ENCODE measurements around the gene CTNNA1.

DNA sequence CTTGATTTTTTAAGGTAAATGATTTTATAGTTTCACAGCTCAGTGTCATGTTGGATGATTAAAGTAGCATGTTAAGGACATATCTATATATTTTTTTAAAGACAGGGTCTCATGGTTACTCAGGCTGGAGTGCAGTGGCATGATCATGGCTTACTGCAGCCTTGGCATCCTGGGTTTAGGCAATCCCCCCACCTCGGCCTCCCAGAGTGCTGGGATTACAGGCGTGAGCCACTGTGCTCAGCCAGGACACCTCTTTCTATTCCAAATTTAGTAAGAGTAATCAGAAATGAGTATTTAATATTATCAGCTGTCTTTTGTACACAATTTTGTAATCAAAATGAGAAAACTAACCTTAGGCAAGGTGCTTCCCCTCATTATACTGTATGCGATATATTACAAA lies 160.5 kb downstream of the CTNNA1 start:
- TF ChIP-seq, protein P1, sequence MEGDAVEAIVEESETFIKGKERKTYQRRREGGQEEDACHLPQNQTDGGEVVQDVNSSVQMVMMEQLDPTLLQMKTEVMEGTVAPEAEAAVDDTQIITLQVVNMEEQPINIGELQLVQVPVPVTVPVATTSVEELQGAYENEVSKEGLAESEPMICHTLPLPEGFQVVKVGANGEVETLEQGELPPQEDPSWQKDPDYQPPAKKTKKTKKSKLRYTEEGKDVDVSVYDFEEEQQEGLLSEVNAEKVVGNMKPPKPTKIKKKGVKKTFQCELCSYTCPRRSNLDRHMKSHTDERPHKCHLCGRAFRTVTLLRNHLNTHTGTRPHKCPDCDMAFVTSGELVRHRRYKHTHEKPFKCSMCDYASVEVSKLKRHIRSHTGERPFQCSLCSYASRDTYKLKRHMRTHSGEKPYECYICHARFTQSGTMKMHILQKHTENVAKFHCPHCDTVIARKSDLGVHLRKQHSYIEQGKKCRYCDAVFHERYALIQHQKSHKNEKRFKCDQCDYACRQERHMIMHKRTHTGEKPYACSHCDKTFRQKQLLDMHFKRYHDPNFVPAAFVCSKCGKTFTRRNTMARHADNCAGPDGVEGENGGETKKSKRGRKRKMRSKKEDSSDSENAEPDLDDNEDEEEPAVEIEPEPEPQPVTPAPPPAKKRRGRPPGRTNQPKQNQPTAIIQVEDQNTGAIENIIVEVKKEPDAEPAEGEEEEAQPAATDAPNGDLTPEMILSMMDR (optimal IDR thresholded peaks at IDR 0.05 in 1 of 3, IDR thresholded peaks at IDR 0.05 in 1 of 3, conservative IDR thresholded peaks at IDR 0.05 in 1 of 3; ENCODE audit: extremely low read depth in 1 of 3, insufficient read depth in 2 of 3, low read length in 3 of 3), result no peak
- no peak for TF ChIP-seq EZH2 (IDR thresholded peaks at IDR 0.05; ENCODE audit: low read length)

Data from keratinocyte (primary cell).